ENCODE results near the gene EPS8L2. TPM values are rescaled to one million over a fixed set of nuclear protein-coding genes. Genes with fewer than 3 reads are reported as not detected.

The EPS8L2 gene
- total and polyA plus RNA-seq, 8 donors: 52.5 to 190 (median 80.7) TPM

DNA sequence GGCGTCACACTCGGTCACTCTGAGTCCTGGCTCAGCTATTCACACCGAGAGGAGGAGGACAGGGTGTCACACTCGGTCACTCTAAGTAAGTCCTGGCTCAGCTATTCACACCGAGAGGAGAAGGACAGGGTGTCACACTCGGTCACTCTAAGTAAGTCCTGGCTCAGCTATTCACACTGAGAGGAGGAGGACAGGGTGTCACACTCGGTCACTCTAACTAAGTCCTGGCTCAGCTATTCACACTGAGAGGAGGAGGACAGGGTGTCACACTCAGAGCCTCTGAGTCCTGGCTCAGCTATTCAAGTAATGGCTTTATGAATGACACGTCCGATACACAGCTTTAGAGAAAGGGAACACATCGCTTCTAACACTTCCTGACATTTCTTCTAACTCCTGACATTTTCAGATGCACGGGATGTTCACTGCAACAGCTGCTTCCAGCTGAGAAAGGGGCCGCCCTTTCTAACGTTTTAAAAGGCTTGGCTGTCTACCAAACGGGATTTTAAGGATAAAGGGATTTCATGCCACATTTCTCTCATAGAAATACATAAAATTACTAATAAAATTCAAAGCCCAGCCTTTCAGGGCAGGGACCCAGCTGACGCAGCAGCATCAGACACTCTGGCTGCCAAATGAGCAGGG, 40.8 kb upstream of the EPS8L2 start:
- no peak for ATAC-seq
- DNase-seq: peak in 2 of 4 donors; percentile 41 to 64
- peaks cover 0 to 60% of the 10 kb centered on the region in 2 donors for H3K36me3 ChIP-seq
- H3K27me3 ChIP-seq: no peaks in the 10 kb centered on the region
- H3K9me3 ChIP-seq: no peaks in the 10 kb centered on the region
- peaks cover 0 to 8% of the 10 kb centered on the region in 2 donors for H3K4me1 ChIP-seq
- H3K27ac ChIP-seq: no peak overlapping the region
- H3K4me3 ChIP-seq: no peak overlapping the region
- TF ChIP-seq, protein P1, sequence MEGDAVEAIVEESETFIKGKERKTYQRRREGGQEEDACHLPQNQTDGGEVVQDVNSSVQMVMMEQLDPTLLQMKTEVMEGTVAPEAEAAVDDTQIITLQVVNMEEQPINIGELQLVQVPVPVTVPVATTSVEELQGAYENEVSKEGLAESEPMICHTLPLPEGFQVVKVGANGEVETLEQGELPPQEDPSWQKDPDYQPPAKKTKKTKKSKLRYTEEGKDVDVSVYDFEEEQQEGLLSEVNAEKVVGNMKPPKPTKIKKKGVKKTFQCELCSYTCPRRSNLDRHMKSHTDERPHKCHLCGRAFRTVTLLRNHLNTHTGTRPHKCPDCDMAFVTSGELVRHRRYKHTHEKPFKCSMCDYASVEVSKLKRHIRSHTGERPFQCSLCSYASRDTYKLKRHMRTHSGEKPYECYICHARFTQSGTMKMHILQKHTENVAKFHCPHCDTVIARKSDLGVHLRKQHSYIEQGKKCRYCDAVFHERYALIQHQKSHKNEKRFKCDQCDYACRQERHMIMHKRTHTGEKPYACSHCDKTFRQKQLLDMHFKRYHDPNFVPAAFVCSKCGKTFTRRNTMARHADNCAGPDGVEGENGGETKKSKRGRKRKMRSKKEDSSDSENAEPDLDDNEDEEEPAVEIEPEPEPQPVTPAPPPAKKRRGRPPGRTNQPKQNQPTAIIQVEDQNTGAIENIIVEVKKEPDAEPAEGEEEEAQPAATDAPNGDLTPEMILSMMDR (IDR thresholded peaks at IDR 0.05): no peak
- intact Hi-C loops (cut with DNase I): no loop called here

DNA sequence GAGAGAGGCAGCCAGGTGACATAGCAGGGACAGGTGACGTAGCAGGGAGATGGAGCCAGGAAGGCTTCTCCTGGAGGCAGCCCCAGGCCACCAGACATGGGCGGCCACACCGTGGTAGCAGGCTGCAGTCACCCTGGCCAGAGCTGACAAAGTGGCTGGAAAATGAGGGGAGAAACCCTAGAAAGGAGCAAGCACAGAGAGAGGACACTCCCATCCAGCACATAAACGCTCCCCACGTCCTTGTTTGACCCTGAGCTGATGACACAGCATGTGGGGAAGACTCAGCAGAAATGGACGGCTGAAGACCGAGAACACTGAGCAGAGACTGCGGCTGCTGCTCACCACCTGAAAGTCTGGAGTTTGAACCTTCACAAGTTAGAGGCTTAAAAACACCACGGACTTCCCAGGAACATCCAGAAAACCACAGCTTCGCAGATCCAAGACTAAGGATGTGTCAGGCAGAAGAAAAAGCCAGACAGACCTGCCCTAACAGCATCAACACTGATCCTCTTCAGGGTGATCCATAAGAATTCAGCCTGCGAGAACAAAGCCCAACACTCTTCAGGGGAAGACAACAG, 40.2 kb upstream of the EPS8L2 start:
- TF ChIP-seq, protein P1 (IDR thresholded peaks at IDR 0.05): no peak
- H3K4me1 ChIP-seq: peaks cover 0 to 8% of the 10 kb centered on the region in 2 donors
- H3K27ac ChIP-seq: no peak overlapping the region
- H3K36me3 ChIP-seq: peaks cover 0 to 57% of the 10 kb centered on the region in 2 donors
- intact Hi-C loops (cut with DNase I): no loop called here
- H3K4me3 ChIP-seq: no peak overlapping the region
- ATAC-seq: peak; percentile 60
- DNase-seq: no peak
- no peaks in the 10 kb centered on the region for H3K27me3 ChIP-seq
- H3K9me3 ChIP-seq: no peaks in the 10 kb centered on the region

DNA sequence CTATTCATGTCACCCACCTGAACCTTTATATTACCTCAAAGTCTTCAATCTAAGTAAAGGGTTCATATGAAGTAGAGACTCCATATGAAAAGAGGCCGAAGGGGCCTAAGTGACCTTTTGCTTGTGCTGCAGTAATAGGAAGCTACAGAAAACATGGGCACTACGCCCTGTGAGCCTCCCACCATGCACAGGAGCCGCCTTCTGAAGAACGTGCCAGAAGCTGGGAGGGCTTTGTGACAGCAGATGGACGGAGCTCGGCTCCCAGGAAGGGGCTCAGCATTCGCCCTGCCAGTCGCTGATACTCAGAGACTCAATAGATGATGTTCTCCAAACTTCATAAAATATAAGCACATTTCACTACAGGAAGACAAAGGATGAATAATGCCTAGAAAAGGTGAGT, 32.2 kb upstream of the EPS8L2 start:
- intact Hi-C loops (cut with DNase I): no loop called here
- ATAC-seq (no peak), DNase-seq (no peak)
- Histone ChIP-seq H3K9me3 (no peaks in the 10 kb centered on the region), H3K4me1 (no peaks in the 10 kb centered on the region), H3K4me3 (no peak overlapping the region), H3K27ac (no peak overlapping the region), H3K27me3 (no peaks in the 10 kb centered on the region), H3K36me3 (peaks cover 0 to 79% of the 10 kb centered on the region in 2 donors)
- TF ChIP-seq, protein P1 (IDR thresholded peaks at IDR 0.05): no peak

DNA sequence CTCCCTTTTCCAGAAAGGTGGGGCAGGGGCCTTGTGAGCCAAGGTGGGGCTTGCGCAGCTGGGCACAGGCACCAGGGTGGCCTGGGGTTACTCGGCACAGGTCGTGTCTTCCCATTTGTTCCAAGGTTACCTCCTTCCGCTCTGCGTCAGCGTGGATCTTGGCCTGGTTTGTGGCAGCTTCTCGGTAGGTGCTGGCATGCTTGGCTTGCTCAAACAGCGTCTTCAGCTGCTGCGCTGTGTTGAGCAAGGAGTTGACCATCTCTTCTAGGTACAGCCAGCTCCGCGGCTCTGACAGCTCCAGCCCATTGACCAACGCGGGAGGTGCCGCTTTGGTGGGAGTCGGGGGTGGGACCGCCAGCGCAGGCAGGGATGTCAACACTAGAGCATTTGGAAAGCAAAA, 31.6 kb upstream of the EPS8L2 start:
- Histone ChIP-seq H3K27me3 (no peaks in the 10 kb centered on the region), H3K4me3 (no peak overlapping the region), H3K4me1 (no peaks in the 10 kb centered on the region), H3K36me3 (peaks cover 0 to 79% of the 10 kb centered on the region in 2 donors), H3K9me3 (no peaks in the 10 kb centered on the region), H3K27ac (no peak overlapping the region)
- ATAC-seq (no peak), DNase-seq (no peak)
- intact Hi-C loops (cut with DNase I): no loop called here
- TF ChIP-seq, protein P1 (IDR thresholded peaks at IDR 0.05): no peak

DNA sequence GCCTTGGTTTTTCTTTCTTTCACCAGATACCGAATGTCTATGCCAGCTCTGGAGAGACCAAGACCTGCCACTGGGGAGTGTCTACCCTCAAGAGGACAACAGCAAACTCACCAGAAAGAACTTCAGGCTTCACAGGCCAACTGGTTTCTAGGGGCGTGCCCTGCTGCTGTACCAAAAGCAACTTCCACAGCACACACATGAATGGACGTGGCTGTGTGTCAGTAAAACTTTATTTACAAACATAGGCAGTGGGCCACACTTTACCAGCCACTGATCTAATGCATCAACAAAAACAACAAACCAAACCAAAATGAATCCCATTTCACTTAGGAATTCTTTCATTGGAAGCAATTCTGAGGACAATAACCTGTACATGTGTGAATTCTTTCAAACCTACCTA, 27.7 kb upstream of the EPS8L2 start:
- no peaks in the 10 kb centered on the region for H3K27me3 ChIP-seq
- H3K27ac ChIP-seq: no peak overlapping the region
- no peak for ATAC-seq
- no peak overlapping the region for H3K4me3 ChIP-seq
- intact Hi-C loops (cut with DNase I): no loop called here
- no peaks in the 10 kb centered on the region for H3K9me3 ChIP-seq
- DNase-seq: no peak
- TF ChIP-seq, protein P1 (IDR thresholded peaks at IDR 0.05): no peak
- H3K4me1 ChIP-seq: no peaks in the 10 kb centered on the region
- peaks cover 0 to 87% of the 10 kb centered on the region in 2 donors for H3K36me3 ChIP-seq
